ENCODE measurements around the gene IMPA2. TPM values are rescaled to one million over a fixed set of nuclear protein-coding genes. Genes with fewer than 3 reads are reported as not detected.

Gene IMPA2
- polyA plus RNA-seq, 1 donor (not counting 4 experiments of a cell fraction or from before 2014, with no cell fraction given) = 17.6 TPM

GRCh38 chr18:11994703-11995444, 13.6 kb downstream of the IMPA2 start:
- TF ChIP-seq CTCF (optimal IDR thresholded peaks at IDR 0.05 in 1 of 3, IDR thresholded peaks at IDR 0.05 in 1 of 3, conservative IDR thresholded peaks at IDR 0.05 in 1 of 3; ENCODE audit: extremely low read depth in 1 of 3, insufficient read depth in 2 of 3, low read length in 3 of 3) (no peak), EZH2 (IDR thresholded peaks at IDR 0.05; ENCODE audit: low read length) (no peak)
- Histone ChIP-seq H4K20me1 (ENCODE audit: control insufficient read depth, extremely low read depth, insufficient read depth, low read length) (no peaks in the 10 kb centered on the region), H3K9ac (ENCODE audit: control insufficient read depth, extremely low read depth, insufficient read depth, low read length) (peak overlapping the region; percentile 19), H3K9me3 (ENCODE audit: control insufficient read depth, low read depth, low read length) (no peaks in the 10 kb centered on the region), H3K27me3 (ENCODE audit: control insufficient read depth, extremely low read depth, insufficient read depth, low read length) (no peaks in the 10 kb centered on the region), H3K4me3 (ENCODE audit: control insufficient read depth in 2 of 3, extremely low read depth in 1 of 3, insufficient read depth in 2 of 3, low read depth in 1 of 3, low read length in 3 of 3) (no peak overlapping the region), H2AFZ (ENCODE audit: control insufficient read depth, low read length) (no peak overlapping the region), H3K4me1 (ENCODE audit: control insufficient read depth, extremely low read depth, insufficient read depth, low read length) (peaks cover 20% of the 10 kb centered on the region), H3K36me3 (ENCODE audit: control insufficient read depth in 2 of 2, extremely low read depth in 1 of 2, insufficient read depth in 2 of 2, low read length in 2 of 2) (no peaks in the 10 kb centered on the region), H3K79me2 (ENCODE audit: control insufficient read depth, insufficient read depth, low read length) (no peaks in the 10 kb centered on the region), H3K27ac (ENCODE audit: control insufficient read depth, insufficient read depth, low read length) (no peak overlapping the region), H3K9me1 (ENCODE audit: control insufficient read depth, extremely low read depth, insufficient read depth, low read length) (no peaks in the 10 kb centered on the region), H3K4me2 (ENCODE audit: control insufficient read depth, extremely low read depth, insufficient read depth, low read depth, low read length) (peak overlapping the region; percentile 57)
- no peak for DNase-seq (ENCODE audit: low read depth, low spot score)
- FAIRE-seq = no peak
- dilution Hi-C loops (cut with MboI; ENCODE audit: extremely low pct_ligation_motif_present, low sequenced_read_pairs) = no loop called here

- H3K4me1 ChIP-seq (ENCODE audit: control insufficient read depth, extremely low read depth, insufficient read depth, low read length) = peaks cover 20% of the 10 kb centered on the region
- DNase-seq (ENCODE audit: low read depth, low spot score) = no peak
- no peaks in the 10 kb centered on the region for H3K36me3 ChIP-seq (ENCODE audit: control insufficient read depth in 2 of 2, extremely low read depth in 1 of 2, insufficient read depth in 2 of 2, low read length in 2 of 2)
- H3K27ac ChIP-seq (ENCODE audit: control insufficient read depth, insufficient read depth, low read length) = peak overlapping the region; percentile 11
- TF ChIP-seq EZH2 (IDR thresholded peaks at IDR 0.05; ENCODE audit: low read length) (no peak), CTCF (optimal IDR thresholded peaks at IDR 0.05 in 1 of 3, IDR thresholded peaks at IDR 0.05 in 1 of 3, conservative IDR thresholded peaks at IDR 0.05 in 1 of 3; ENCODE audit: extremely low read depth in 1 of 3, insufficient read depth in 2 of 3, low read length in 3 of 3) (peak; percentile 73 to 98 (median 84))
- no peaks in the 10 kb centered on the region for H3K9me3 ChIP-seq (ENCODE audit: control insufficient read depth, low read depth, low read length)
- no peaks in the 10 kb centered on the region for H3K79me2 ChIP-seq (ENCODE audit: control insufficient read depth, insufficient read depth, low read length)
- peak; percentile 79 for FAIRE-seq
- H3K4me3 ChIP-seq (ENCODE audit: control insufficient read depth in 2 of 3, extremely low read depth in 1 of 3, insufficient read depth in 2 of 3, low read depth in 1 of 3, low read length in 3 of 3) = no peak overlapping the region
- no peaks in the 10 kb centered on the region for H4K20me1 ChIP-seq (ENCODE audit: control insufficient read depth, extremely low read depth, insufficient read depth, low read length)
- H2AFZ ChIP-seq (ENCODE audit: control insufficient read depth, low read length) = peak overlapping the region; percentile 60
- peak overlapping the region; percentile 22 for H3K9ac ChIP-seq (ENCODE audit: control insufficient read depth, extremely low read depth, insufficient read depth, low read length)
- H3K9me1 ChIP-seq (ENCODE audit: control insufficient read depth, extremely low read depth, insufficient read depth, low read length) = no peaks in the 10 kb centered on the region
- dilution Hi-C loops (cut with MboI; ENCODE audit: extremely low pct_ligation_motif_present, low sequenced_read_pairs) = no loop called here
- peak overlapping the region; percentile 57 for H3K4me2 ChIP-seq (ENCODE audit: control insufficient read depth, extremely low read depth, insufficient read depth, low read depth, low read length)
- no peaks in the 10 kb centered on the region for H3K27me3 ChIP-seq (ENCODE audit: control insufficient read depth, extremely low read depth, insufficient read depth, low read length)
These were observed 14.3 kb downstream of the IMPA2 start for GRCh38 chr18:11995445-11996189.

Data from keratinocyte (primary cell).